PFSK-1 (cell line): ENCODE data around the gene PTPRM.

Source experiments
- FOXP2 ChIP-seq: optimal IDR thresholded peaks from 2 replicates; pipeline ENCODE3; 2011; ENCODE audit warnings: borderline replicate concordance, control low read depth, inconsistent platforms; ENCODE audit not compliant: insufficient read depth; ENCODE audit errors: extremely low read length, extremely low read depth
- POLR2AphosphoS5 ChIP-seq: IDR thresholded peaks from 2 replicates; pipeline ENCODE4 v1.6.1; 2012; ENCODE audit warnings: low read depth, mild to moderate bottlenecking, control low read depth, low read length, moderate library complexity
- REST ChIP-seq, 2 experiments: IDR thresholded peaks; 2 replicates each; pipeline versions ENCODE4 v1.6.1 to v1.8.0; 2011 to 2012; ENCODE audit warnings: low read depth in 2 of 2, low read length in 2 of 2, control low read depth in 1 of 2, inconsistent platforms in 1 of 2, mild to moderate bottlenecking in 1 of 2, moderate library complexity in 1 of 2; ENCODE audit not compliant: insufficient read depth in 1 of 2
- SIN3A ChIP-seq: IDR thresholded peaks from 2 replicates; pipeline ENCODE4 v1.6.1; 2012; ENCODE audit warnings: mild to moderate bottlenecking, low read length, moderate library complexity, borderline replicate concordance; ENCODE audit not compliant: insufficient read depth

- TF ChIP-seq POLR2AphosphoS5 = no peak
- TF ChIP-seq SIN3A = no peak
- TF ChIP-seq REST (IDR thresholded peaks at IDR 0.05; ENCODE audit: insufficient read depth in 1 of 2, low read depth in 2 of 2, low read length in 2 of 2) = no peak
- no peak for TF ChIP-seq FOXP2
These were observed 846.1 kb downstream of the PTPRM start for GRCh38 chr18:8413189-8413588.
